KBM-7 (cell line): Measurements from ENCODE around the gene CST8.

Experiments used
- DNase-seq: peaks from one replicate; pipeline ENCODE4 v3.0.0-alpha.2; 2015
- in situ Hi-C: fragments of 300-500 bp; cut with MboI; formaldehyde crosslinking; loops from 2 replicates; pipeline ENCODE4 v1.14.3; 2020; ENCODE audit warnings: low sequenced_read_pairs, low pct_unique_long_range_greater_than_20kb, mixed read lengths

The CST8 gene

GRCh38 chr20:23513164-23513563 is 22.2 kb downstream of the CST8 start:
- DNase-seq: no peak
- in situ Hi-C loops: no loop called here

GRCh38 chr20:23514848-23515247 is 23.9 kb downstream of the CST8 start:
- in situ Hi-C loops: no loop called here
- no peak for DNase-seq

GRCh38 chr20:23515250-23515939 is 24.5 kb downstream of the CST8 start:
- in situ Hi-C loops: no loop called here
- no peak for DNase-seq

- DNase-seq: no peak
- in situ Hi-C loops: no loop called here
These were observed 26.8 kb downstream of the CST8 start for GRCh38 chr20:23517719-23518118.

GRCh38 chr20:23519556-23519955 is 28.6 kb downstream of the CST8 start:
- no peak for DNase-seq
- in situ Hi-C loops: no loop called here

- DNase-seq: no peak
- in situ Hi-C loops: no loop called here
These were observed 29.3 kb downstream of the CST8 start for GRCh38 chr20:23520185-23520584.

GRCh38 chr20:23524146-23524545 is 33.2 kb downstream of the CST8 start:
- DNase-seq: no peak
- in situ Hi-C loops: no loop called here

- no peak for DNase-seq
- in situ Hi-C loops: no loop called here
These were observed 35.9 kb downstream of the CST8 start for GRCh38 chr20:23526850-23527249.

GRCh38 chr20:23528867-23529431 is 38.0 kb downstream of the CST8 start:
- no peak for DNase-seq
- in situ Hi-C loops: no loop called here

GRCh38 chr20:23530937-23531567 is 40.1 kb downstream of the CST8 start:
- no peak for DNase-seq
- in situ Hi-C loops: no loop called here

GRCh38 chr20:23532533-23532932 is 41.6 kb downstream of the CST8 start:
- in situ Hi-C loops: no loop called here
- no peak for DNase-seq

GRCh38 chr20:23533161-23533560 is 42.2 kb downstream of the CST8 start:
- no peak for DNase-seq
- in situ Hi-C loops: no loop called here

GRCh38 chr20:23534801-23535593 is 44.1 kb downstream of the CST8 start:
- in situ Hi-C loops: no loop called here
- DNase-seq: no peak

GRCh38 chr20:23536328-23536974 is 45.5 kb downstream of the CST8 start:
- in situ Hi-C loops: no loop called here
- no peak for DNase-seq

GRCh38 chr20:23537030-23537429 is 46.1 kb downstream of the CST8 start:
- in situ Hi-C loops: no loop called here
- no peak for DNase-seq

- in situ Hi-C loops: no loop called here
These were observed 49.7 kb downstream of the CST8 start for GRCh38 chr20:23540624-23541023.

GRCh38 chr20:23541330-23541729 is 50.4 kb downstream of the CST8 start:
- in situ Hi-C loops: no loop called here
- peak; percentile 36 for DNase-seq

More at GRCh38 chr20:23540624-23541023, 49.7 kb downstream of the CST8 start:
- DNase-seq: no peak

- in situ Hi-C loops: no loop called here
- DNase-seq: no peak
These were observed 50.9 kb downstream of the CST8 start for GRCh38 chr20:23541776-23542175.

GRCh38 chr20:23542801-23543200 is 51.9 kb downstream of the CST8 start:
- in situ Hi-C loops: no loop called here
- DNase-seq: no peak
